ENCODE data around the gene IMPACT. TPM values are rescaled to one million over a fixed set of nuclear protein-coding genes. Genes with fewer than 3 reads are reported as not detected.

The IMPACT gene
- total and polyA plus RNA-seq, 2 of the 8 experiments (the other 6 are each of a cell fraction or from before 2014, with no cell fraction given): 31.1 to 44.6 TPM

DNA sequence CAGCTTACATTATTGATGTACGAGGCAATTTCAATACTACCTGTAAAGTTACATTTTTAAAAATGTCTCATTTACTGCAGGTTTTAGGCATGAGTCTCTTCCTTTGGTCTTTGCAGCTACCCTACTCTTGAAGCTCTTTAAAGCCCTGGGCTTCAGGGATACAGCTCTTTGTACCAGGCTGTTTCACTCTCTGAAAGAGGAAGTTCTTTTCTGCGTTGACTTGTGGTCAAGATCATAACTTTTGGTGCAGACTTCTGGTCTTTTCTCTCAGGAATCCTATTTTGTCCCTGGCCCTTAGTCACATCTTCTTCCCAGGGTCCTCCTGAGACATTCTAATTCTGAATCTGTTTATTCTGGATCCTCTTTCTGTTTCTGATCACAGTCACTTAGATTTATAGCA is 17.4 kb downstream of the IMPACT start (continued):
- TF ChIP-seq GABPA (IDR thresholded peaks at IDR 0.05; ENCODE audit: borderline replicate concordance, insufficient read depth, low read length) (no peak), SP4 (IDR thresholded peaks at IDR 0.05; ENCODE audit: low read length) (no peak), HDAC2 (IDR thresholded peaks at IDR 0.05; ENCODE audit: borderline replicate concordance in 1 of 2, low read depth in 2 of 2, low read length in 2 of 2) (no peak), CBX8 (IDR thresholded peaks at IDR 0.05; ENCODE audit: borderline replicate concordance, low read depth, low read length) (no peak), JUND (IDR thresholded peaks at IDR 0.05; ENCODE audit: low read length) (no peak), YY1 (IDR thresholded peaks at IDR 0.05; ENCODE audit: low read depth, low read length) (no peak), POLR2AphosphoS5 (IDR thresholded peaks at IDR 0.05; ENCODE audit: low read depth, low read length) (no peak), SUZ12 (IDR thresholded peaks at IDR 0.05; ENCODE audit: low read length) (no peak)
- TF ChIP-seq, protein P1, sequence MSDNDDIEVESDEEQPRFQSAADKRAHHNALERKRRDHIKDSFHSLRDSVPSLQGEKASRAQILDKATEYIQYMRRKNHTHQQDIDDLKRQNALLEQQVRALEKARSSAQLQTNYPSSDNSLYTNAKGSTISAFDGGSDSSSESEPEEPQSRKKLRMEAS (IDR thresholded peaks at IDR 0.05): no peak

All from H1 (cell line).